Measurements from ENCODE around the gene PLEKHA1. TPM values are rescaled to one million over a fixed set of nuclear protein-coding genes. Genes with fewer than 3 reads are reported as not detected.

PLEKHA1 gene
- polyA plus RNA-seq, 5 donors, result 33.1 to 52.5 (median 43.1) TPM

DNA sequence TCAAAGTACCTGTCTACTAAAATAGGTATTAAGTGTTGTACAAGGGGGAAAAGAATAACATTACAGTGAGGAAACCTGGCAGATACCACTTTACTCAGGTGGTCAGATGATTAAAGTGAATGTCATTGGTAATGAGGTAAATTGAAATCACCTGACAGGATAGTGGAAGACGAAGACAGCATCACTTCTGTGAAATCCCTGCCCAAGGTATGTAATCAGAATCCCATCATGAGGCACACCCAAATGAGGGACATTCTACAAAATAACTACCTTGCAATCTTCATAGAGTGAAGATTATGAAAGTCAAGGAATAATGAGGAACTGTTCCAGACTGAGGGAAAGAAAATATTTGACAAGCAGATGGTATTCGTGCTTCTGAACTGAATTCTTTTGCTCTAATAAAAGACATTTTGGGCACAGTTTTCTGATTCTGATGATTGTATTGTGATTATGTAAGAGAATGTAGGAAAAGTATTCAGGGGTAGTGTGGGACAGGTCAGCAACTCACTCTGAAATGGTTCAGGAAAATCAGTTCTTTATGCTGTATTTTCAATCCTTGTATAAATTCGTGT, 46.6 kb downstream of the PLEKHA1 start:
- DNase-seq, result no peak

DNA sequence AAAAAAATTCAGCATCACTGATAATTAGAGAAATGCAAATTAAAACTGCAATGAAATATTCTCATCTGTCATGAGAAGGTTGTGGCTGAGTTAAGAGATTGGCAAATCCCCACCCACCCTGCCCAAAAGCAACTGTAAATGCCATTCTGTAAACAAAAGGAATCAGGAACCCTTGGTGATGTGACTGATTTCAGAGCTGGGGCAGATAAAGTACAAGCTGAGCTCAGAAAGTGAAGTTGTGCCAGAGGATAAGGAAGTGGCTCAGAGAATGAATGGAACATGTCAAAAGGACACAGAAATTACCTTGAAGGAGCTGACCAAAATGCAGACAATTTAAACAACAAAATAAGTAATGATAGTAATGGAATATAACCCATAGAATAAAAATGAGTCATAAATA, 47.2 kb downstream of the PLEKHA1 start:
- no peak for DNase-seq

- no peak for DNase-seq
Measured at GRCh38 chr10:122422266-122422989, 47.9 kb downstream of the PLEKHA1 start.

DNA sequence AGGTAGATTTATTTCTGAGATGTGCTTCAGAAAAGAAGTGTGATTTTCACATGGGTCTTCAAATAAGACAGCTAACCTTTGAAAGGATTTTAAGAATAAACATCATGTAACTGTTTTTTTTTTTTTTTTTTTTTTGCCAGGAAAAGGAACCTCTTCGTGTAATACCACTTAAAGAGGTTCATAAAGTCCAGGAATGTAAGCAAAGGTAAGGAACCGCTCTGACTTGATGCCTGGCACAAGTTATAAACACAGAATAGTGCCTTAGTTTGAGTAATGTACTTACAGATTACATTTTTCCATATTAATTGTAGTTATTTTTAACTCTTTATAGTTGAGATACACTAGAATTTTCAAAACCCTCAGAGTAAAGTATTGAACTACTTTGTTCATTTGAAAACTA, 49.6 kb downstream of the PLEKHA1 start:
- DNase-seq, result no peak

DNA sequence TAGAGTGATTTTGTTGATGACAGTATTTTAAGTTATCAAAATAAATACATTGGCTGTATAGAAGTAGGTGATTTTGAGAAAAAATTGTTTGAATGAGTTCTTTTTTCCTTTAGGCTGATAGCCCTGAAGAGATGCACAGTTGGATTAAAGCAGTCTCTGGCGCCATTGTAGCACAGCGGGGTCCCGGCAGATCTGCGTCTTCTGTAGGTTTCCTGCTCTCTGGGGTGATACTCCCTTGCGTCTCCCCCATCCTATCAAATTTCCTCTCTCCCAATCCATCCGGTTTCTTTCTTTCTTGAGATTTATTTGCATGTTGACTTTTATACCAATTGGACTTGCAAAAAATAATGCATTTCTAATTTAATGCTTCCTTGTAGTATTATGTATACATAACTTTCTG, 52.3 kb downstream of the PLEKHA1 start:
- no peak for DNase-seq

DNA sequence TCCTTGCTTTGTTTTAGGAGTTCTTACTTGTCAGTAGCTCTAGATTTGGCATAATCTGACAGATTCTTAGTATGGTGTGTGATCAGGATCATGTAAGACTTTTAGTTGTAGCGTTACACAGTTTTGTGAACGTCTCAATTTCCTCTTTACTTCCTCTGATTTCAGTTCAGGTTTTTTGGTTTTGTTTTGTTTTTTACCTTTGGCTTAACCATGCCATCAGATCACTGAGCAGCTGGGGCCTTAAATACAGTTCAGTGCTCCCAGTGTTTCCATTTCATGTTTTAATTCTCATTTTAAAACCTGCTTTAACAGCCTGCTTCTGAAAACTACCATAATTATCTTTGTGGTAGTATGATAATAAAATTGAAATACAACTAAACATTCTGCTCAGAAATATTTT, 52.8 kb downstream of the PLEKHA1 start:
- DNase-seq, result no peak

DNA sequence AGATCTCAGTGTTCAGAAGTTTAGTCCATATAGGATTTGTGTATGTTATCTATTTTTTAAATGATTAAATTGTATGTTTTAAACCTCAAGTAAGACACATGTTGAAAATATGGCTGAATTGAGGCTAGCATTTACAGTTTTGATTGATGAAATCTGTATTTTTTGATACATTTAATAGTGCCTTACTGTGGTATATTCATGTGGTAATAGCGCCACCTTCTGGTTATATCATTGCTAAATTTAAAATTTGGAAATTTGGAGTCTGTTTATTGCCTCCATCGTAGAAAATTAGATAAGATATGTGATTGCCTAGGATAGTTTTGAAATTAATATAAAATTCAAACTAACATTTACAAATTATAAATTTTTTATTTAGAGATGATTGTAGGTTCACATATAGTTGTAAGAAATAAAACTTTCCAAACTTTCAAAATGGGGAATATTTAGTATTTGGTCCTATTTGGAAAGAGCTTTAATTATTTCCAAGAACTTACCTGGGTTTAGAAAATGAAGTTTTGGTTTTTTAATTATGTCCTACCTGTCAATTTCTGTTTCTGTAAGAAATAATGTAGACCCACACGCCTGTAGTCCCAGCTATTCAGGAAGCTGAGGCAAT, 60.8 kb downstream of the PLEKHA1 start:
- DNase-seq, result peak; percentile 14 to 34

GRCh38 chr10:122441961-122442360, 67.5 kb downstream of the PLEKHA1 start:
- no peak for DNase-seq

DNA sequence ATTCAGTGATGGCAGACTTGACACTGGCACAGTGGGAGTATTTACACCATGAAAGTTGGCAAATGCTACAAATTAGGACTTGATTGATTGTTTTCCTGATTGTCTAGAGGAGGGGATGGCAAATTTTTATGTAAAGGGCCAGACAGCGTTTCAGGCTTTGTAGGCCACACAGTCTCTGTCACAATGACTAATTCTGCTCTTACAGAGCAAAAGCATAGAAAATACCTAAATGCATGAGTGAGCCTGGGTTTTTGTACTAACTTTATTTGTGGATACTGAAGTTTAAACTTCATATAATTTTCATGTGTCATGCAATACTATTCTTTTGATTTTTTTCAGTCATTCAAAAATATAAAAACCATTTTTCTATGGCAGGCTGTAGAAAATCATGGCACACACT, 71.0 kb downstream of the PLEKHA1 start:
- no peak for DNase-seq

- no peak for DNase-seq
Measured at GRCh38 chr10:122445904-122446303, 71.4 kb downstream of the PLEKHA1 start.

- no peak for DNase-seq
Measured at GRCh38 chr10:122446668-122447423, 72.3 kb downstream of the PLEKHA1 start.

- no peak for DNase-seq
Measured at GRCh38 chr10:122448600-122448999, 74.1 kb downstream of the PLEKHA1 start.

GRCh38 chr10:122449153-122449552, 74.6 kb downstream of the PLEKHA1 start:
- DNase-seq, result no peak

DNA sequence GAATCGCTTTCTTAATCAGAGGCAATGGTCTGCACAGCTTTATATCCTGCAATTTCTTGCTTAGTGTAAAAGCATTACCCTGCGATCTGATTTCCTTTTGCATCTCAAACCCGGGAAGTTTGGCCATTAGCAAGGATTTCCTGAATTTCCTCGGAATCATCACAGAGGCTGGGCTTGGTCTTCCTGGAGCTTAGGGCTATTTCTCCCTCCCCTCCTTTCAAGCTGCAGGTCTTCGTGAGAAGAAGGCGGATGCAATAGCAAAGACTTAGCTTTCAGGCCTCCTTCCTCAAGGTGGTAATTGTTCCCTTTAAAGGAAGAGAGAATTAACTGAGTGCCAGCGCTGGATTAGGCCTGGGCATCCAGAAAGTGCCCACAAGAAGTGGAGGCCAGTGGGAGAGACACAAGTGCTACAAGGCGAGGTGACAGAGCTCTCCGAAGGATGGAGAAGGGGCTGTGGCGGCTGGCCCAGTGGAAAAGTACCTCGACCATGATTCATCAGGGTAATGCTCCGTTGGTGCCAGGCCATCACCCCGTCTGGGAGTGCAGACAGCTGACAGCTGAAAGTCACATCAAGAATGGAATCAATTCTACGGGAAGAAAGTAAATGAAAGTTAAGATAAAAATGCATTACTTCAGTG, 76.0 kb downstream of the PLEKHA1 start:
- DNase-seq, result no peak

- DNase-seq, result no peak
Measured at GRCh38 chr10:122454071-122454470, 79.6 kb downstream of the PLEKHA1 start.

GRCh38 chr10:122454603-122455080, 80.1 kb downstream of the PLEKHA1 start, which contains the start of gene ARMS2:
ARMS2 (plus strand) TSS chr10:122454653; CDS start chr10:122454728, 75 bp downstream.
- DNase-seq, result no peak

DNA sequence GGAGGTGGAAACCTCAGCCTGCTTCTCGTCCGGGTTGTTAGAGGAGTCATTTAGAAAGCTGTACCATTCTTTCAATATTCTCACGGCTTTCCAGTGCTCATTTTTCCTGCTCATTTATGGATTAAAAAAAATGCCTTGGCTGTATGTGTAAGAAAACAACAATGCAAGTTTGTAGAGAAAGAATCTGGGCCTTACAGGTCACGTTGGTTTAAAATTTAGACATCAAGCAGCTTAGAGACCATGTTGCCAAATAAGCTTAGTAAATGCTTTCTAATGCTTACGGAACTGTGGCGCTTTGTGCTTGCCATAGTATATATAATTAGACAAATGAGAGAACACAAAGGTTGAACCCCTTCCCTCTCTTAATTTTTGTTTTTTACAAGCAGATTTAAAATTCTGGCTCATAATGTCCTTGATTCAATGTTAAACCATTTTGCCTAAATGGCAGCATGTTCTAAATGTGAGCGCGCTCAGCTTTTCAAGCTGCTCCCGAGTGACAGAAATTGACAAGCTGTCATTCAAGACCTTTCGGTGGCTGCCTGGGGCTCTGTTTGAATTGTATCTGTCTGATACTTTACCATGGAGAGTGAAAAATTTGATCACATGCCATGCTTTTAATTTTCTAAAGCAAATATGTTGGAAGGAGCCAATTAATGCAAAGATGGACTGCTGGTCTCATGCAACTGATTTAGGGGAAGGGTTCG, 81.0 kb downstream of the PLEKHA1 start:
- no peak for DNase-seq

DNA sequence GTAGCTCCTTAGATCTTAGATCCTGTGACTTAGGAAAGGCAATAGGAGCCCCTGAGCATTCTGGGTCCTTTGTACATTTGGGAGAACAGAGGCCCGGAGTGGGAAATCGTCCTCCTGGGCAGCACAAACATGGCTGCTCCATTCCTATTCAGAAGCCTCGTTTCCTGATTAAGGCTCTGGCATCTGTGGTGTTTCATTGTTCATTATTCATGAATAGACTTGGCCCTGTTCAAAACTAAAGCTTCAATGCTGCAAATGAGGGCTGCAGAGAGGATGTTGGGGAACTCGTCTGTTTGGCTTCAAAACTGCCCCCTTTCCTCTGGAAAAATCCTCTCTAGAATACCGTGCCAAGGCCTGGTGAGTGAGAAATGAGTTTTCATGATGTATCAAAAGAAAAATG, 83.4 kb downstream of the PLEKHA1 start:
- no peak for DNase-seq

DNA sequence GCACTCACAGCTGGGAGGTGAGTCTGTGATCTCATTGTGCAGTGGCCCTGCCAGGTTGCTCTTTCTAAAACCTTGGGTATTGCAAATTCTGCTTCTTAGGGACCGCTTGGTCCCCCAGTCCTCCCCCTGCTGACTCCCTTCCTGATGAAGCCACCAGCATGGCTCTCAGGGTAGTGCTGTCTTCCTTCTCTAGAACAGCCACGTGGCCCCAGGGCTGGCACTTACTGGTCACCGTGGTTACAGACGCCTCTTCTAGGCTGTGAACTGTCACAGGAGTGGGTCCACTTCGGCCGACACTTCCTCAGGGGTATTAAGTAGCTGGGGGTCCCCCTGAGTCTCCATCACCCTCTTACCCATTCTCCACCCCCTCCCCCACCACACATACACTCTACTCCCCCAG, 84.2 kb downstream of the PLEKHA1 start:
- no peak for DNase-seq

DNA sequence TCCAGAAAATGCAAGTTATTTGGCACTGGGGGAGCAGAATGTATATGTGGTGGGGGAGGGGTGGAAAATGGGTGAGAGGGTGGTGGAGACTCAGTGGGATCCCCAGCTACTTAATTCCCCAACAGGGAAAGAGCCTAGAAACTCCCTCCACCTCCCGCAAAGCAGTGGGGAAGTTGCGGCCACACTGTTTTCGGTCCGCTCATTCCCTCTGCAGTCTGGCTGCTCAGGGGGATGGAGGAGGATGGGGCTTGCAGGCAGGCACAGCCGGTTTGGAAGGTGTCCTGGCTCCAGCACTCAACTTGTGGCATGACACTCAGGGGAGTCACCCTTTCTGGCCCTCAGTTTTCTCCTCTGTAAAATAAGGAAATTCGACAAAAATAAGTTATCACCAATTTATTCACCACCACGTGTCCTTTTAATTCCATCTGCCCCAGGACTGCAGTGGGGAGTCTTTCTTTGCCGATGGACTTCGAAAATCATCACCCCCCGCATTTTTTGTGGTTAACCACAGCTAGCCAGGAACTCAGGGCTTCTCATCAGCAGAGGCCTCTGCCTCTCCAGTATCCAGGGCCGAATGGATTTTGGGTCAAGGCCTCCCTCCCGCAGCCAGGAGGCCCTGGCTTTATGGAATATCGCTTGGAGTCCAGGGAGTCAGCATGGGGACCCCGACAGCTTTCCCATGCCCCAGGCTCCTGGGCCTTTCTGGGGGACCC, 85.2 kb downstream of the PLEKHA1 start:
- DNase-seq, result no peak

DNA sequence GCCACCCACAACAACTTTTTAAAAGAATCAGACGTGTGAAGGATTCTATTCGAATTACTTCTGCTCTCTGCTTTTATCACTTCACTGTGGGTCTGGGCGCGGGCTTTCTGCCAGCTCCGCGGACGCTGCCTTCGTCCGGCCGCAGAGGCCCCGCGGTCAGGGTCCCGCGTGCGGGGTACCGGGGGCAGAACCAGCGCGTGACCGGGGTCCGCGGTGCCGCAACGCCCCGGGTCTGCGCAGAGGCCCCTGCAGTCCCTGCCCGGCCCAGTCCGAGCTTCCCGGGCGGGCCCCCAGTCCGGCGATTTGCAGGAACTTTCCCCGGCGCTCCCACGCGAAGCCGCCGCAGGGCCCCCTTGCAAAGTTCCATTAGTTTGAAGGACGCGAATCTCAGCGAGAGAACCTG, 86.4 kb downstream of the PLEKHA1 start:
- no peak for DNase-seq

All from right lung (tissue), 5 donors.